AG09309 (cell line): ENCODE results near the gene KRT2.

ENCODE experiments used
- DNase-seq: peaks from one replicate; pipeline ENCODE4 v3.0.0-alpha.2; 2010; ENCODE audit warnings: low read depth
- H3K4me3 ChIP-seq: 2 replicates; pipeline ENCODE4 v1.5.1; 2011; ENCODE audit warnings: mild to moderate bottlenecking, low read depth, low read length, moderate library complexity; ENCODE audit not compliant: control insufficient read depth
- TF ChIP-seq, protein P1 (sequence below): IDR thresholded peaks from 2 replicates; pipeline ENCODE4 v1.5.1; 2011; ENCODE audit warnings: mild to moderate bottlenecking, low read depth, low read length, inconsistent platforms; ENCODE audit not compliant: insufficient read depth, control insufficient read depth; ENCODE audit errors: missing control alignments

The KRT2 gene

DNA sequence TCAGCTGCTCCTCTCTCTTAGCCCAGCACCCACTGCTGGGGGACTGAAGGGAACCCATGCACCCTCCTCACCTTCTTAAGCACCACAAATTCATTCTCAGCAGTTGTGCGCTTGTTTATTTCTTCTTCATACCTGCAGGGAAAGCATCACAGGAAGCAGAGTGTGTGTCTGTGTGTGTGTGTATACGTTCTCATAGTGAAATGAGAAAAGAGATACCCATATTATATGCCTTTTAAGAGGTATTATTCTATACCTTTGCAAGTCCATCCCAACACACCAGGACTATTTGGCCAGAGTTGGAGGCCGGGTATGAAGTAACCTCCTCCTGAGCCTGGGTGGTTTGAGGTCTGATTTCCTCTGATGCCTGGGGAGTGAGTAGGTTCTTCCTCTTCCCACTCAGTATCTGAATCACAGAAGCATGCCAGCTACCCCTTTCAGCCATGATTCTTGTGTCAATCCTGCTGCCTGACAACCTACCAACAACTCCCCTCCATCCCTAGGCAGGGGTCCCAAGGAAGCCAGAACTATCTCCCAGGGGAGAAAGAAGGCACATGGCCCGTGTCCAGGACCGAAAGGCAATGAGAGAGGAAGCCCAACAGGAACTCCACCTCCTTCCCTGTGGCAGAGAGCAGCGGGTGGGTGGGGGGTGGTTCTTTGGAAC, 36.7 kb downstream of the KRT2 start:
- H3K4me3 ChIP-seq: no peak overlapping the region
- DNase-seq: no peak
- TF ChIP-seq, protein P1, sequence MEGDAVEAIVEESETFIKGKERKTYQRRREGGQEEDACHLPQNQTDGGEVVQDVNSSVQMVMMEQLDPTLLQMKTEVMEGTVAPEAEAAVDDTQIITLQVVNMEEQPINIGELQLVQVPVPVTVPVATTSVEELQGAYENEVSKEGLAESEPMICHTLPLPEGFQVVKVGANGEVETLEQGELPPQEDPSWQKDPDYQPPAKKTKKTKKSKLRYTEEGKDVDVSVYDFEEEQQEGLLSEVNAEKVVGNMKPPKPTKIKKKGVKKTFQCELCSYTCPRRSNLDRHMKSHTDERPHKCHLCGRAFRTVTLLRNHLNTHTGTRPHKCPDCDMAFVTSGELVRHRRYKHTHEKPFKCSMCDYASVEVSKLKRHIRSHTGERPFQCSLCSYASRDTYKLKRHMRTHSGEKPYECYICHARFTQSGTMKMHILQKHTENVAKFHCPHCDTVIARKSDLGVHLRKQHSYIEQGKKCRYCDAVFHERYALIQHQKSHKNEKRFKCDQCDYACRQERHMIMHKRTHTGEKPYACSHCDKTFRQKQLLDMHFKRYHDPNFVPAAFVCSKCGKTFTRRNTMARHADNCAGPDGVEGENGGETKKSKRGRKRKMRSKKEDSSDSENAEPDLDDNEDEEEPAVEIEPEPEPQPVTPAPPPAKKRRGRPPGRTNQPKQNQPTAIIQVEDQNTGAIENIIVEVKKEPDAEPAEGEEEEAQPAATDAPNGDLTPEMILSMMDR: no peak

DNA sequence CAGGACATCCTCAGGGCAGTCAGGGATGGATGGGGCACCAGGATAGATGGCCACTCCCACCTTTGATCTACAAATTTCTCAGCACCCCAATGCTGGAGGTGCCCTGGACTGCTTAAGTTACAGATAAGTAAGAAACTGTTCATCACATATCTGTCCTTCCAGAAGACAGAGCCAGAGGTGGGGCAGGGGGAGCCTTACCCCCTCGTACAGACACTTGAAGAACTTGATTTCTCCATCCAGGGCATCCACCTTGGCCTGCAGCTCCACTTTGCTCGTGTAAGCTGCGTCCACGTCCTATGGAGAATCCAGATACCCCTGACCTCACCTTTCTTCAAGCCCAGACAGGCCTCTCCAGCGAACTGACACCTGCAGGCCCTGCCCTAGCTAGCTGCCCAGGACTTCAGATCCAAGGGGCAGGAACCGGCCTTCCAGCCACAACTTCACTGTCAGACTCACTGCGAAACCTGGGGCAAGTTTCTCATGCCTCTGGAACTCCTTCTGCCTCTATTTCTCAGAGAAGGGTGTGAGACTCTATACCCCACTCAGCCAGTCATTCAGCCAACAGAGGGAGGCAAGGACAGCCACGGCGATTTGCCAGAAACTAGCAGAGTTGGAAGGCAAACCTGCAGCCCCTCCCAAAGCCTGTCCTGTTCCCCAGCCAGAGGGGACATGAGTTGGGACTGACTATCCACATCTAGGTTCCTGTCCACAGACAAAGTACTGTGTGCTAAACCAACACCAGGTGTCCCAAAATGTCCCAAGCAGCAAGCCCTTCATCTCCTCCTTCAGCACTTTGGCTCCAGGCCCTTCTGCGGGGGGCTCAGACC, 37.4 kb downstream of the KRT2 start:
- no peak overlapping the region for H3K4me3 ChIP-seq
- TF ChIP-seq, protein P1: no peak
- no peak for DNase-seq

DNA sequence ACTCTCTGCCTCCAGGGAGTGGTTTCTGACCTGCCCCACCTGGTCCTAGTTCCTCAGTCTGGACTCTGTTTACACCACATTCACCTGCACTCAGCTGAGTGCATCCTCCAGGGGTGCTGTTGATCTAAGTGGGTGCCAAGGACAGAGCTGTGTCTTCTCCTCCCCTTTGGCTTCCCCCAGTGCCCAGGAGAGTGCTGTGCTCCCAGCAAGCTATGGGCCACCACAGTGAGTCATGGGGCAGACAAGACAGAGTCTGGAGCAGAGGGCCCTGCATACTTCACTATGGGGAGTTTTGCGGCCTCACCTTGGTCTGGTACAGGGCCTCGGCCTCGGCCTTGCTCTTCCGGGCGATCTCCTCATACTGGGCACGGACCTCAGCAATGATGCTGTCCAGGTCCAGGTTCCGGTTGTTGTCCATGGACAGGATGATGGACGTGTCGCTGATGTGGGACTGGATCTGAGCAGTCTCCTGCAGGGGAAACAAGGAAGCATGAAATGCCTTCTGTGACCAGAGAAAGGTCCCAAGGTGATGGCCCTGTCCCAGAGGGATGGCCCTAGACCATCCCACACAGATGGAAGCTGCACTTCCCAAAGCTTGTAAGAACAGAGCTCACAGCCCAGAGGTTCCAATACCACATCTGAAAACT, 38.5 kb downstream of the KRT2 start:
- TF ChIP-seq, protein P1: no peak
- no peak for DNase-seq

DNA sequence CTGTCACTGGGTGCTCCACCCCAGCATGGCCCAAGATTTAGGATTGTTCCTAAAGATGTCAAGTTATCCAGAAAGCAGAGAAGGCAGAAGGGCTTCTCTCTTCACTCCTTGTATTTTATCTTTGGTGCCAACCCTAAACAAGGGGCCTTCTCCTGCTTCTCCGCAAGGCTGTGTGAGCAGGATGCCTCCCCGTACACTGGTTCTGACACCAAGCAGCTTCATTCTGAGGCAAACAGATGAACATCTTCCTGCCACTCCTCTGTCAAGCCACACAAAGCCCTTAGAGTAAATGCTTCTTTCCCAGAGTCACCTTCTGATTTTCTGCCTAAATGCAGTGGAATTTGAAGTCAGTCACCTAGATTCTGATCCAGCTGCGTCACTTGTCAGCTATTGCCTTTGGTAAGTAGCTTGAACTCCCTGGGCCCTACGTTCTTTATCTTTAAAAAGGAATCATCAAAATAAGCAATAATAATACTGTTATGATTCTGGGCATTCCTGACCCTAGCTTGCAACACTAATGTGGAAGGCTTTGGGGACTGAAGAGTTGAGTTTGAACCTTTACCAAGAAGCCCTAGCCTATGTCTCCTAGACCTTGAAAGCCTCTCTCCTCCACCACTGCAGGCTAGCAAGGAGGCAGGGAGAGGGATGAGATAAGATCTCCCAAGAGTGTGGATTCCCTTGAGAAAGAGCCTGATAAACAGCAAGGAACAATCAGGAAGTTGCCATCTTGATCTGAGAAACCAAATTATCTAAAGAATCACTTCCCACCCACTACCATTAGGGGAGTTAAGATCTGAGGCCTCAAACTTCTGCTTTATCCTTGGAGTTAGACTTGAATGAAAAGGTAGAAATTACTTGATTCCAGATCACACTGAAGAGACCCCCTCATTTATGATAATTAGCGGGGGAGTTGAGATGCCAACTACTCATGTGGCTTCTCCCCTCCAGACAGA, 39.3 kb downstream of the KRT2 start:
- DNase-seq: no peak

More for the DNA sequence above, 38.5 kb downstream of the KRT2 start:
- H3K4me3 ChIP-seq: no peak overlapping the region

DNA sequence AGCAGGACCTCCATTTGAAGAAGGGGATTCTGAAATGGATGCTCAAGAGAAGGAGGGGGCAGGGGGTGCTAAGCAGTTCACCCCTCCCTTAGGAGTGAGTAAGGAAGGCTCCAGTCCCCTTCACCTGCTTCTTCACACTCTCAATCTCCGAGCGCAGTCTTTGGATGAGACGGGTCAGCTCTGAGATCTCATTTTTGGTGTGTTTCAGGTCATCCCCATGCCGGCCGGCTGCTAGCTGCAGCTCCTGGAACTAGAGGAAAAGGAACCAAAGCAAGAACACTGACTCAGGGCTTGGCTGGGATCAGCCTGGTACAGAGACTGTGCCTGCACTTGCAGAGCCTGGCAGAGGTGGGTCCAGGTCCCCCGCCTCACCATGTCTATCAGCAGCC, 40.9 kb downstream of the KRT2 start:
- TF ChIP-seq, protein P1: no peak
- DNase-seq: no peak
- H3K4me3 ChIP-seq: no peak overlapping the region

More for the DNA sequence above, 39.3 kb downstream of the KRT2 start:
- TF ChIP-seq, protein P1: no peak
- no peak overlapping the region for H3K4me3 ChIP-seq
